Mucosa of stomach (tissue), 1 donor: ENCODE data around the gene ABO.
"Not testable (repeated sequence)": the region's sequence is repeated elsewhere in the genome, so short reads cannot be mapped to it uniquely, and the experiment has no call there.

Experiments
- H3K27me3 ChIP-seq: one replicate; pipeline ENCODE4 v1.7.0; 2013; ENCODE audit warnings: mild to moderate bottlenecking, low read length; ENCODE audit not compliant: control insufficient read depth, insufficient read depth
- H3K36me3 ChIP-seq: one replicate; pipeline ENCODE4 v1.7.0; 2013; ENCODE audit warnings: low read length; ENCODE audit not compliant: control insufficient read depth, insufficient read depth
- H3K4me1 ChIP-seq: one replicate; pipeline ENCODE4 v1.7.0; 2013; ENCODE audit warnings: mild to moderate bottlenecking, low read length; ENCODE audit not compliant: control insufficient read depth, insufficient read depth
- H3K4me3 ChIP-seq: one replicate; pipeline ENCODE4 v1.7.0; 2013; ENCODE audit warnings: low read length
- H3K9ac ChIP-seq: one replicate; pipeline ENCODE4 v1.7.0; 2013; ENCODE audit warnings: mild to moderate bottlenecking, low read length, moderate library complexity
- H3K9me3 ChIP-seq: one replicate; pipeline ENCODE4 v1.7.0; 2013; ENCODE audit warnings: mild to moderate bottlenecking, low read length, moderate library complexity; ENCODE audit not compliant: control insufficient read depth
- donor health status: Pancreatic carcinoma.

The ABO gene

DNA sequence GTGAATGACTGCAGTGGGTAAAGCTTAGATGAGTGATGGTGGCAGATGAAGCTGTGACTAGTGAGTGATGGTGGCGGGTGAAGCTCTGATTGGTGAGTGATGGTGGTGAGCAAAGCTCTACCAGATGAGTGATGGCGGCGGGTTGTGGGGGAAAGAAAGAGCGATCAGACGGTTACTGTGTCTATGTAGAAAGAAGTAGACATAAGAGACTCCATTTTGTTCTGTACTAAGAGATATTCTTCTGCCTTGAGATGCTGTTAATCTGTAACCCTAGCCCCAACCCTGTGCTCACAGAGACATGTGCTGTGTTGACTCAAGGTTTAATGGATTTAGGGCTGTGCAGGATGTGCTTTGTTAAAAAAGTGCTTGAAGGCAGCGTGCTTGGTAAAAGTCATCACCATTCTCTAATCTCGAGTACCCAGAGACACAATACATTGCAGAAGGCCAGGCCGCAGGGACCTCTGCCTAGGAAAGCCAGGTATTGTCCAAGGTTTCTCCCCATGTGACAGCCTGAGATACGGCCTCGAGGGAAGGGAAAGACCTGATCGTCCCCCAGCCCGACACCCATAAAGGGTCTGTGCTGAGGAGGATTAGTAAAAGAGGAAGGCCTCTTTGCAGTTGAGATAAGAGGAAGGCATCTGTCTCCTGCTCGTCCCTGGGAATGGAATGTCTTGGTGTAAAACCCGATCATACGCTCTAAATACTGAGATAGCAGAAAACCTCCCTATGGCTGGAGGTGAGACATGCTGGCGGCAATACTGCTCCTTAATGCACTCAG lies 8.4 kb upstream of the ABO start:
- peaks cover 16% of the 10 kb centered on the region for H3K4me1 ChIP-seq
- not testable (repeated sequence) for H3K36me3 ChIP-seq, H3K9me3 ChIP-seq, H3K4me3 ChIP-seq, H3K9ac ChIP-seq, H3K27me3 ChIP-seq

DNA sequence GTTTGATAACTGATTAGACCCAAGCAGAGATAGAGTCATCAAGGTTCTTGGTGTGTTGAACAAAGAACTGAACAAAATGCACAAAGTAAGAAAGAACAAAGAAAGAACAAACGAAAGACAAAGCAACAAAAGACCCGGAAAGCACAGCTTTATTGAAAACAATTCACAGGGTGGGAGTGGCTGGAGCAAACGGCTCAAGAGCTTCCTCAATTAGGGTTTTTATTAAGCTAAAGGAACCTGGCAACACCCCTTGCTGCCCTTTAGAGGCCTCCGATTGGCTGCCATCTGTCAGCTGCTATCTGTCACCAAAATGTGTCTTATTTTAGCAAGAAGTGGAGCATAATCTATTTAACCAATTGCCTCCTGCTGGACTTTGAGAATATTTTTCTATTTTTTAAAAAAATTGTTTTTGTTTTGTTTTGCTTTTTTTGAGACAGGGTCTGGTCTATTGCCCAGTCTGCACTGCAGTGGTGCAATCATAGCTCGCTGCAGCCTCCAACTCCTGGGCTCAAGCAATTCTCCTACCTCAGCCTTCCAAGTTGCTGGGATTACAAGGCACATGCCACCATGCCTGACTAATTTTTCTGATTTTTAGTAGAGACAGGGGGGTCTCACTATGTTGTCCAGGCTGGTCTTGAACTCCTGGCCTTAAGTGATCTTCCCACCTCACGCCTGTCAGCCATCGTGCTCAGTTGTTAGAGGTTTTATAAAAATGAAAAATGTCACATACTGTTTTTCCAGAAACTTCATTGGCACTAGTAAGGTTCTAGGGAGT lies 7.7 kb upstream of the ABO start:
- peaks cover 16% of the 10 kb centered on the region for H3K4me1 ChIP-seq
- no peaks in the 10 kb centered on the region for H3K36me3 ChIP-seq
- no peaks in the 10 kb centered on the region for H3K27me3 ChIP-seq
- no peaks in the 10 kb centered on the region for H3K9me3 ChIP-seq
- H3K4me3 ChIP-seq = no peak overlapping the region
- no peak overlapping the region for H3K9ac ChIP-seq

DNA sequence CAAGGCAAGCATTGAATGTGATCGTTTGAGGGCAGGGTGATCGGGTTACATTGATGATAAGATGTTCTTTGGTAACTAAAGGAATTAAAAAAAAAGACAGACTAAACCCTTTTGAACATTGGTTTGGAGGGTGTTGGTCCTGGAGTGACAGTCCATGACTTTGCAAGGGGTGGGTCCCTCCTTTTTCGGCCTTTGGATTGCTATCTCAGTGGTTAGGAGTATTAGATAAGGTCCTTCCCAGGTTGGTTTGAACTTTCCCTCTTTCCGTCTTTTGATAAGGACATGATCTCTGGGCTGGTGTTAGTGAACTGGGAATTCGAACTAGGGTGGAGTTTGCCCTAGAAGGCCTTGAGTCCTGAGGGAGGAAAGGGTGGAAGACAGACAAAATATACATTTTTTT lies 5.4 kb upstream of the ABO start:
- Histone ChIP-seq H3K4me3 (no peak overlapping the region), H3K27me3 (no peaks in the 10 kb centered on the region), H3K36me3 (no peaks in the 10 kb centered on the region), H3K4me1 (peaks cover 16% of the 10 kb centered on the region), H3K9me3 (no peaks in the 10 kb centered on the region), H3K9ac (no peak overlapping the region)

GRCh38 chr9:133278161-133279114 lies 3.4 kb upstream of the ABO start:
- Histone ChIP-seq H3K36me3 (no peaks in the 10 kb centered on the region), H3K27me3 (no peaks in the 10 kb centered on the region), H3K4me3 (no peak overlapping the region), H3K4me1 (peaks cover 19% of the 10 kb centered on the region), H3K9me3 (no peaks in the 10 kb centered on the region), H3K9ac (no peak overlapping the region)

DNA sequence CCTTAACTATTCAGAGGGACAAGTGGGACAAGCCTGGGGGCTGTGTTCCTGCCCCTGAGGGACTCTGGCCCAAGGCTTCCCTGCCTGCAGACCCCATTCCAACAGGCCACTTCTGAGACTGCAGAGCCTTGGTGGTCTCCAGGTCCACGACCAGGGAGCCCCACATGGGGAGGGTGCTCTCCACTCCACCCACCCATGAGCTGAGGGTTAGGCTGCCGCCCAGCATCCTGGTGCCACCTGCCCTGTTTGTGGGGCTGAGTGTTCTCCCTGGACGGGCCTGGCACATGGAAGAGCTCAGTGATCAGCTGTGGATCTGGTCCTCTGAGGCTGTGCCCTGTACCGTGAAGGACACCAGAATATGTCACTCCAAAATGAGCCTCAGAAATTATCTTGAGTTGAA lies 2.5 kb upstream of the ABO start:
- Histone ChIP-seq H3K9me3 (no peaks in the 10 kb centered on the region), H3K4me1 (peaks cover 25% of the 10 kb centered on the region), H3K27me3 (no peaks in the 10 kb centered on the region), H3K36me3 (no peaks in the 10 kb centered on the region), H3K9ac (no peak overlapping the region), H3K4me3 (no peak overlapping the region)

- Histone ChIP-seq H3K27me3 (no peaks in the 10 kb centered on the region), H3K9ac (no peak overlapping the region), H3K36me3 (no peaks in the 10 kb centered on the region), H3K4me1 (peaks cover 25% of the 10 kb centered on the region), H3K9me3 (no peaks in the 10 kb centered on the region), H3K4me3 (no peak overlapping the region)
These were observed 1.9 kb upstream of the ABO start for GRCh38 chr9:133276923-133277322.

DNA sequence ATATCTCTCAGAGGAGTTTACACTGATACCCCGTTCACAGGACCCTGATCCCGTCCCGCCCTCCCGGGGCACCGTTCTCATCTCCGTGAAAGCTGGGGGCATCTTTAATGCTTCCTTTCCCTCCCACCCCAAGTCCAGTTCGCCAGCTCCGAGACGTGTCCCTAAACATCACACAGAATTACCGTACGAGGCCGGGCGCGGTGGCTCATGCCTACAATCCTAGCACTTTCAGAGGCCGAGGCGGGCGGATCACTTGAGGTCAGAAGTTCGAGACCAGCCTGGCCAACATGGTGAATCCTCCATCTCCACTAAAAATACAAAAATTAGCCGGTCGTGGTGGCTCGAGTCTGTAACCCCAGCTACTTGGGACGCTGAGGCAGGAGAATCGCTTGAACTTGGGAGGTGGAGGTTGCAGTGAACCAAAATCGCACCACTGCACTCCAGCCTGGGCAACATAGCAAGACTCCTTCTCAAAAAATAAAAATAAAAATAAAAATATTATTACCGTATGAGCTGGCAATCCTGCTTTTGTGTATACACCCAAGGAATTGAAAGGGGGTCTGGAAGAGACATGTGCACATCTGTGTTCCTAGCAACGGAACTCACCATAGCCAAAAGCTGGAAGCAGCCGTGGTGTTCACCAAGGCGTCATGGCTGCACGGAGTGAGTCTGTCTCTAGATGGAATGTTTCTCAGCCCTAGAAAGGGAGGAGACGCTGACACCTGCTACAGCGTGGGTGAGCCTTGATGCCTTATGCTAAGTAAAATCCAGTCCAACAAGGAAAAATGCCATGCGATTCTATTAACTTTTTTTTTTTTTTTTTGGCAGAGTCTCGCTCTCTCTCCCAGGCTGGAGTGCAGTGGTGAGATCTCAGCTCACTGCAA lies 1.2 kb upstream of the ABO start:
- H3K27me3 ChIP-seq = no peaks in the 10 kb centered on the region

GRCh38 chr9:133274236-133275104 lies 531 bp downstream of the ABO start:
- Histone ChIP-seq H3K4me3 (peak overlapping the region; percentile 67), H3K9me3 (no peaks in the 10 kb centered on the region), H3K36me3 (no peaks in the 10 kb centered on the region), H3K9ac (peak overlapping the region; percentile 85), H3K27me3 (no peaks in the 10 kb centered on the region), H3K4me1 (peaks cover 10% of the 10 kb centered on the region)

More for the DNA sequence above, 1.2 kb upstream of the ABO start:
- no peaks in the 10 kb centered on the region for H3K36me3 ChIP-seq
- H3K4me1 ChIP-seq = peaks cover 25% of the 10 kb centered on the region
- peak overlapping the region; percentile 85 for H3K9ac ChIP-seq
- no peaks in the 10 kb centered on the region for H3K9me3 ChIP-seq
- peak overlapping the region; percentile 67 for H3K4me3 ChIP-seq

- no peaks in the 10 kb centered on the region for H3K27me3 ChIP-seq
- peak overlapping the region; percentile 67 for H3K4me3 ChIP-seq
- H3K9me3 ChIP-seq = no peaks in the 10 kb centered on the region
- no peaks in the 10 kb centered on the region for H3K36me3 ChIP-seq
- H3K4me1 ChIP-seq = peaks cover 14% of the 10 kb centered on the region
- H3K9ac ChIP-seq = peak overlapping the region; percentile 85
These were observed 1.2 kb downstream of the ABO start for GRCh38 chr9:133273819-133274218.

DNA sequence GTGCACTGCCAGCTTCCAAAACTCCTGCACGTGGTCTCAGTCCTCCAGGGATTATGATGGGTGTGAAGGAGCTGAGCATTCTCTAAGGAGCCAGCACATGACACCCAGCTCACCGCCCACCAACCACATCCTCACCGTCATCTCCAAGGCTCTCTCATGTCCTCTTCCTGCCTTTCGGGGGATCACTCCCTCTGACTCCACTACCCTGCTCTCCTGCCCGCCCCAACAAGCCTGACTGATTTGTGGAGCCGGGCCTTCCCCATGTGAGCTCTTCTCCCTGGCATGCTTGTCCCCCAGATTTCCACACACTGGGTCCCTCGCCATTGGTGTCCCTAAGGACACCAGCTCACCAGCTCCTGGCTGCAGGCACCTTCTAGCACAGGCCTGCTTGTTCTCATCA lies 1.9 kb downstream of the ABO start:
- Histone ChIP-seq H3K4me3 (no peak overlapping the region), H3K27me3 (no peaks in the 10 kb centered on the region), H3K9me3 (no peaks in the 10 kb centered on the region), H3K4me1 (peaks cover 20% of the 10 kb centered on the region), H3K36me3 (no peaks in the 10 kb centered on the region), H3K9ac (peak overlapping the region; percentile 85)
